GM21529 (cell line): Measurements from ENCODE around the gene MAST3.

Experiments used
- ATAC-seq: cut with Tn5 transposase; IDR thresholded peaks from one replicate; pipeline ENCODE4 v1.9.1; 2021; ENCODE audit not compliant: unreplicated experiment

MAST3 gene

DNA sequence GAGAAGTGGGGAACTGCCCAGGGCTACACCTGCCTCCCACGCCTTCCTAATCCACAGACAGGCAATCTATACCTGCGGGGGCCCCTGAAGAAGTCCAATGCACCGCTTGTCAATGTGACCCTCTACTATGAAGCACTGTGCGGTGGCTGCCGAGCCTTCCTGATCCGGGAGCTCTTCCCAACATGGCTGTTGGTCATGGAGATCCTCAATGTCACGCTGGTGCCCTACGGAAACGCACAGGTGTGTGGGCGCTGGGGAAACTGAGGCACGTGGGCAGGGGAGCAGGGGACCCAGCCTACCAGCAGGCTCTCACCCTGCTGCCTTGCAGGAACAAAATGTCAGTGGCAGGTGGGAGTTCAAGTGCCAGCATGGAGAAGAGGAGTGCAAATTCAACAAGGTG, 77.4 kb downstream of the MAST3 start:
- ATAC-seq: no peak

DNA sequence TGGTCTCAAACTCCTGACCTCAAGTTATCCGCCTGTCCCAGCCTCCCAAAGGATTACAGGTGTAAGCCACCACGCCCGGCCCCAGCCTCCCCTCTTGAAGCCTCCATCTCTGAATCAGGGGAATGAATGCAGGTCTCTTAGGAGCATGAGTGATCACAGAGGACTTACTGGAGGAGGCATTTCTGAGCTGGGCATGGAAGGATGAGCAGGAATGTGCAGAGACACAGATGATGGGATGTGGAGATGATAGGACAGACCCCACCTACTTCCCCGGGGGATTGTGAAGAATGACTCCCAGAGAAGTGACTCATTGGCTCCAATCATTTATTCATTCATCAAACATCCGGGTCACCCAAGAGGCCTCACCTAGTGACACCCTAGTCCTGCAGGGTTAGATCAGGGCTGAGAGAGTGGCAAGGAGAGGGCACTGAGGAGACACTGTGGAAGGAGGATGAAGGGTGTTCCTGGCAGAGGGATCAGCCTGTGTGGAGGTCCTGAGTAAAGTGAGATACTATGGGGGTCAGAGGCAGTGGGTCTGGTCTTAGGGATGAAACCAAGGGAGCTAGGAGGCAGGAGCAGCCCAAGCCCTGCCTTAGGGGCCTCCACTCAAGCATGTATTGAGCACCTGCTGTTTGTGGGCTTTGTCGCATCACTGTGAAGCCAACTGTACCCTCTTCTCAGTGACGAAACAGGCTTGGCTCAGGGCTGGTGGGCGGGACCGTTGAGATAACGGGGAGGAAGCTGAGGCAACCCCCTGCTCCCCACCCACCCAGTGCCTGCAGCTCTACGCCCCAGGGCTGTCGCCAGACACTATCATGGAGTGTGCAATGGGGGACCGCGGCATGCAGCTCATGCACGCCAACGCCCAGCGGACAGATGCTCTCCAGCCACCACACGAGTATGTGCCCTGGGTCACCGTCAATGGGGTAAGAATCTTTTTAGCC, 79.1 kb downstream of the MAST3 start:
- ATAC-seq: no peak

- ATAC-seq: no peak
These were observed 82.4 kb downstream of the MAST3 start for GRCh38 chr19:18179957-18180356.

DNA sequence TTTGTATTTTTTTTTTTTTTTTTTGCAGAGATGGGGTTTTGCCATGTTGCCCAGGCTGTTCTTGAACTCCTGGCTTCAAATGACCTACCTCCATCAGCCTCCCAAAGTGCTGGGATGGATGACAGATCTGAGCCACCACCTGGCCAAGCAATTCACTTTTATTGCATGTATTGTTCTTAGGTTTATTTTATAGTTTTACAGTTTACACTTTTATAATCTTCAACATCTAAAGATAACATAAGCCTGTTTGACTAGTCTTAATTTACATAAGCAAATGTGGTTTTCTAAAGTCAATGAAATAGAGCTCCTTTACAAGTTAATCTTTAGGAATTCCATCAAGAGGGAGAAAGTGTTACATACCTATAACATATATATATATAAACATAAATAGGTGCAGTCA, 86.0 kb downstream of the MAST3 start:
- no peak for ATAC-seq

DNA sequence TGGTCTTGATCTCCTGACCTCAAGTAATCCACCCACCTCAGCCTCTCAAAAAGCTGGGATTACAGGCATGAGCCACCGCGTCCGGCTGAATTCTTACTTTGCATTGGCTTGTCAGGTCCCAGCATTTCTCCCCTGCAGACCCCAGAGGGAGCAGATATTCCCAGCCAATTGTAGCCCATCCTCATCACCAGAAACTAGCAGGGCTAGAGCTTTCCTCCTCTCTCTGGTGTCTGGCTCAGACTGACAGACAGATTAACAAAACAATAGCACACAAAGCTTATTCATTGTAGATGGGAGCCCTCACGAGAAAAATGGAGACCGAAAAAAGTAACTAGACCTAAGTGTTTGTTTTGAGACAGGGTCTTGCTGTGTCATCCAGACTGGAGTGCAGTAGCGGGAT, 88.0 kb downstream of the MAST3 start:
- no peak for ATAC-seq

GRCh38 chr19:18190278-18190677, 92.7 kb downstream of the MAST3 start:
- no peak for ATAC-seq

DNA sequence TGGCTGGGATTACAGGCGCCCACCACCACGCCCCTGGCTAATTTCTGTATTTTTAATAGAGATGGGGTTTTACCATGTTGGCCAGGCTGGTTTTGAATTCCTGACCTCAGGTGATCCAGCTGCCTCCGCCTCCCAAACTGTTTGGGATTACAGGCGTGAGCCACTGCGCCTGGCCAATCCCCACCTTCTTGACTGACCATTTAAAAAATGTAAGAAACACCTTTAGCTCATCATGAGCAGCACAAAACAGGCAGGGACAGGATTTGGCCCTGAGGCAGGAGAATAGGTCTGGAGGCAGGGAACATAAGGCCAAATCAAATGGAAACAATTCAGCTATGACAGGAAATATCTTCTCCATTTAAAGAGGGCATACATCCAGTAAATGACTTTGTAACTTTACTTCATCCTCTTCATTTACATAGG, 94.1 kb downstream of the MAST3 start:
- no peak for ATAC-seq

DNA sequence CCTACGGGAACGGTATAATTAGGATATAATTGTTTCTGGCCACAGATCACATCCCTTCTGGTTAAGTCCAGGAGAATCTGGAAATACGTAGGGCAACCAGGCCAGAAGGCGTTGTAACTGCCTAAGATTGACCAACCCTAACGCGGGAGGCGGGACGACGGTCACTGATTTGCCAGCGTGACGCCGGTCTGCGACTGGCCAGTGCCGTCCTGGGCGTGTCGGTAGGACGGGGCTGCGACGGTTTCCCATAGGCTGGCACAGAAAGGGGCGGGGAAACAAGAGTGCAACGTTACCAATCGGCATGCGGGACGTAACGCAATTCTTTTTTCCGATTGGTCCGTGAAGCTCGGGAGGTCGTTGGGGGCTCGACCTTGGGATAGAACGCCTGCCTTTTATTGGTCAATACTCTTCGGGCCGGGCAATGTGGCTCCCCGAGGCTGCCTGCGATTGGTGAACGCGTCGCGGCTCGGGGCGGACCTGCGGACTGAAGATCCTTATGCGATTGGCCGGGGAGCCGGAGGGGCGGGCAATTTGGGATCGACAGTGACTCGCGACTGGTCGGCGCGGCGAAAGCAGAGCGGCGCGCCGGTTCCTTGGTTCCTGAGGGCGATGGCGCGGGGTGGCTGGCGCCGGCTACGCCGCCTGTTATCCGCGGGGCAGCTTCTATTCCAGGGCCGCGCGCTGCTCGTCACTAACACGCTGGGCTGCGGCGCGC, 95.3 kb downstream of the MAST3 start, which contains the start of gene MPV17L2:
MPV17L2 (plus strand) TSS at position 546 of the 715 bp plus-strand sequence; CDS start at position 610, 64 bp downstream.
- peak; percentile 80 for ATAC-seq

DNA sequence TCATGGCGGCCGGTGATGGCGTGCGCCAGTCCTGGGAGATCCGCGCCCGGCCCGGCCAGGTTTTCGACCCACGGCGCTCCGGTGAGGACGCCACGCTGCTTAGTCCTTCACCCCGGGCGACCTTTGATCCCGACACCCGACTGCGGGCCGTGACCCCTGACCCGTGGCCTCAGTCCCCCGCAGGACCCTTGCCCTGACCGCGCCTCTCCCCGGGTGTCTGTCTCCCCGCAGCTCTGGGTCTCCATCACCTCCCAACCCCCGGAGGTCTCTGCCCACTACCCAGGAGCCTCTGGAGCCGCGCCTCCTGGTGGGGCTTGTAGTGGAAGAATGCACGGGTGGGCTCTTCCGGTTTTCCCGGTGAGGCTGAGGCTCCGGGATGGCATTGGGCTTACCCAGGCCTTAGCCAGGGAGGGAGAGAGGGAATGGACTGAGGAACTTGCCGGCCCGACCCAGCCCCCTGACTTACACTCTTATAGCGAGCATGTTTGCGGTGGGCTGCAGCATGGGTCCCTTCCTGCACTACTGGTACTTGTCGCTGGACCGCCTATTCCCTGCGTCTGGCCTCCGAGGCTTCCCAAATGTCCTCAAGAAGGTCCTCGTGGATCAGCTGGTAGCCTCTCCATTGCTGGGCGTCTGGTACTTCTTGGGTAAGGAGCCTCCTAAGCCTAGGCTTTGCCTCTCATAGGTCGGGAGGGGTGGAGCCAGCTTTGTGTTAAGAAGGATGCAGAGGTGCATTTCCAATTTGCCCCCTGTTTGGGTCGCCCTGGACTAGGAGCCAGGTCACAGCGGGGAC, 96.0 kb downstream of the MAST3 start:
- ATAC-seq: no peak

GRCh38 chr19:18194181-18194530, 96.6 kb downstream of the MAST3 start:
- no peak for ATAC-seq

DNA sequence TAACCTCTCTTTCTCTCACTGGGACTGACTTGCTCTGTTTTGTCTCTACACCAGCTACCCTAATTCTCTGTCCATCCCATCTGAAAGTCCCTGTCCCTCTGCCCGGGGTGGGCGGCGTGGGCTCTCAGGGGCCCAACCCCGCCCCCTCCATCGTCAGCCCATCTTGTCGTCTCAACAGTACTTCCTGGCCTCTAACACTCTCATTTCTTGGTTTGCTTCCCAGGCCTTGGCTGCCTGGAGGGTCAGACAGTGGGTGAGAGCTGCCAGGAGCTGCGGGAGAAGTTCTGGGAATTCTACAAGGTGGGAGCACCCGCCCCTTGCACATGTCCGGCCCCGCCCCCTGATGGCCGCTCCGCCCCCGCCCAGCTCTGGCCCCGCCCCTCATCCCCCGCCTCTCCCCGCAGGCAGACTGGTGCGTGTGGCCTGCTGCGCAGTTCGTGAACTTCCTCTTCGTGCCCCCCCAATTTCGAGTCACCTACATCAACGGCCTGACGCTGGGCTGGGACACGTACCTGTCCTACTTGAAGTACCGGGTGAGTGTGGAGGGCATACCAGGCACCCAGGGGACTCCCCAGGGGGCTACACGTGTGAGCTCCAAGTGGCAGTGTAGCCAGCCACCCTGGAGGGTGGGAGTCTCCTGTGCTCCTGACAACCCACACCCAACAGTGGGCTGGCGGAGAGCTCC, 97.1 kb downstream of the MAST3 start:
- no peak for ATAC-seq

DNA sequence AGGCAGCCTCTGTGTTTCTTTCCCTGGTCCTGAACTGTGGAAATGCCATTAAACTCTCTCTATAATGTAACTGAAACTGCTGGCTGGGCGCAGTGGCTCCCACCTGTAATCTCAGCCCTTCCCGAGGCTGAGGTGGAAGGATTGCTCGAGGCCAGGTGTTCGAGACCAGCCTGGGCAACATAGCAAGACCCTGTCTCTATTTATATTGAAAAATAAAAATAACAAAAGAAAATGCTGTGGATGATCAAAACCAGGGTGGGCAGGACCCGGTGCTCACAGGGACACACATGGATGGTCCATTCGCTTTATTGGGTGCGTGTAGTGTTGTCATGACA, 98.9 kb downstream of the MAST3 start:
- no peak for ATAC-seq

- no peak for ATAC-seq
These were observed 99.7 kb downstream of the MAST3 start for GRCh38 chr19:18197306-18197705.

DNA sequence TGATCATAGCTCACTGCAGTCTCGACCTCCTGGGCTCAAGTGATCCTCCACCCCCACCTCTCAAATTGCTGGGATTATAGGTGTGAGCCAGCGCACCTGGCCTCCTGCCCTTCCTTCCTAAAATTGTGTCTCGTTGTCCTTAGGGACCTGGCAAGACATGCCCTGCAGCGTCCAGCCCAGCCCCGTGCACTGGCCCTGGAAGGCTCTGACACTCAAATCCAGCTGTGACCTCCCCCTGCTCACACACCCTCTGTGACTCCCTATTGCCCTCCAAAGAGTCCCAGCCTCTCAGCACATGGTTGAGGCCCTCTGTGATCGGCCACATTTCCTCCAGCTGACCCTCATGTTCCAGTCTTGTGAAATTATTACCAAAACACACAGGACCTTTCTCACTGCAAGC, 100.4 kb downstream of the MAST3 start:
- ATAC-seq: no peak

- no peak for ATAC-seq
These were observed 100.8 kb downstream of the MAST3 start for GRCh38 chr19:18198374-18198773.
